Activated naive CD8-positive, alpha-beta T cell treated with anti-CD3 and anti-CD28 coated beads, Interleukin-2, amount 50 U/mL, for 16 hours (primary cell): Measurements from ENCODE around the gene AQP6.
"Not testable (repeated sequence)": the region's sequence is repeated elsewhere in the genome, so short reads cannot be mapped to it uniquely, and the experiment has no call there.

Source experiments
- DNase-seq: peaks from one replicate; pipeline ENCODE4 v3.0.0-alpha.2; 2020; ENCODE audit warnings: low read depth, low spot score

AQP6 gene

DNA sequence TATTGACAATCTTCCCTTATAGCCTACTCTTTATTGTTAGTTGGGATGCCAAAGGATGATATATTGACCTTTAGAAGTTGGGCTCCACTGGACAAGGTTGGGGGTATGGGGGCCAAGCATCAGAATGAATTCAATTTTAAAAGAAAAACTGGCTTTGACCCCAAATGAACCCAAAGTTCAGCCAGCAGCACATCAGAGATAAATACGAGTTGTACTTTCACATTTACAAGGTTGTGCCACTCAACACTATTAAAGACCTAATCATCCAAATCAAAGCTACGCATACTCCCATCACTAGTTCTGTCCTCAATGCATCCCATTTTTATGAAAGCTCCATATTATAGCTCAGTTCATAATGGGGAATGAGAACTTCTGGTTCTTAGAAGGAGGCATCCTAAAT, 16.7 kb downstream of the AQP6 start:
- not testable (repeated sequence) for DNase-seq

- no peak for DNase-seq
These were observed 17.5 kb downstream of the AQP6 start for GRCh38 chr12:49990273-49990672.

DNA sequence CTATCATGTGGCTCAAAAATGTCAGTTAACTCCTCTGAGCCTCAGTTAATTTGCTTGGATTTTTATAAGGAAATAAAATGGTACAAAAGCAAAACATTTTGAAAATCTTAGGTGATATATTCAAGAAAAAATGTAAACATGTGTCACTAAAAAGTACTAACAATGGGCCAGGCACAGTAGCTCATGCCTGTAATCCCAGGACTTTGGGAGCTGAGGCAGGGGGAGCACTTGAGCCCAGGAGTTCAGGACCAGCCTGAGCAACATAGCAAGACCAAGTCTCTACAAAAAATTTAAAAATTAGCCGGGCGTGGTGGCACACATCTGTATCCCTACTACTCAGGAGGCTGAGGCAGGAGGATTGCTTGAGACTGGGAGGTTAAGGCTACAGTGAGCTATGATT, 25.7 kb downstream of the AQP6 start:
- DNase-seq = no peak

DNA sequence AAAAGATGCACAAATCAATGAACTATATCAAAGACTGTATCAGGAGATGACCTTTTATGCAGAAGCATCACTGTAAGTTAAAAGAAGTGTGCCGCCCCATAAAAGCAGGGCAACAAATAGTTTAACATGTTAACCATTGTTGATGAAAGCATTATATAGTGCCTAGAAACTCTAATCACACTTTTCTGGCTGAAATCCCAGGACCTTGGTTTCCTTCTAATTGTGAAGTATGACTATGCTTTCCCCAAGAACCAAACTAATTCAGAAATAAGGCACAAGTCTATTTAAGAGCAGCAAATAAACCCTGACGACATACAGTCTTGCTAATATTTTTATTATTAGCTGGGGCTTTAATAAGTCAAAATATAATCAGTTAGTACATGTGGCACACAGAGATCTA, 30.8 kb downstream of the AQP6 start:
- no peak for DNase-seq

DNA sequence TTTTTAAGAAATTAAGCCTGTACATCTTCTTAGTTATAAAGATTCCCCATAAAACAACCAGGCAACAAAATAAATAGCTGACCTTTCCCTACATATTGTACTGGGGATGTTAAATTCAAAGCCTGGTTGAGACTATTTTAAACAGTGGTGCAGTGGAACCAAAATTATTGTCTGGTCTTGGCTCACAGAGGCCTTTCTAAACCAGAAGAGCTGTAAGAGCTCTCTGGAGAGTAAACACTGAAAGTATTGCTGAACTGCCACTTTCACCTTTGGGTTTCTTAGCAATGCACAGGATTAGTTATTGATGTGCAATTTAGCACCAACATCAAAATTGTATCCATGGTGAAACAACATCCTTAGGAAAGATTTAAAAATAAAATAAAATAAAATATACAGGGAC, 31.9 kb downstream of the AQP6 start:
- no peak for DNase-seq

DNA sequence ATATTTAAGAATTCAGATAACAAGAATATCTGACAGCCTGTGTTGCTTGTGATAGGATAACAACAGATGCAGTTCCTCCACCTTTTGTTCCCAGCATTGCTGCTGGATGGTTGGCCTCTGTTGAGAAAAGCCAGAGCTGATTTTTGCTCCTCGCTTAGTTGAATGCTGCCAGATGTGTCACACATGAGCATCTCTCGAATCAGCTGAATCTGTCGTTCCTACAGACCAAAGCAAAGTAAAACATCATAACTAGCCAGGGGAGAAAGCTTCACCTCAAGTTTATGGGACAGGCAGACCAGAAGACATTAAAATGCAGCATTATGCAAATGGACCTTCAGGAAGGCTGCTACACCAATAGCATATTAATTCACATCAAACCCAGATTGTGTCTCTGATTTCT, 32.4 kb downstream of the AQP6 start:
- DNase-seq = no peak

GRCh38 chr12:50006280-50006679, 33.5 kb downstream of the AQP6 start:
- DNase-seq = no peak

DNA sequence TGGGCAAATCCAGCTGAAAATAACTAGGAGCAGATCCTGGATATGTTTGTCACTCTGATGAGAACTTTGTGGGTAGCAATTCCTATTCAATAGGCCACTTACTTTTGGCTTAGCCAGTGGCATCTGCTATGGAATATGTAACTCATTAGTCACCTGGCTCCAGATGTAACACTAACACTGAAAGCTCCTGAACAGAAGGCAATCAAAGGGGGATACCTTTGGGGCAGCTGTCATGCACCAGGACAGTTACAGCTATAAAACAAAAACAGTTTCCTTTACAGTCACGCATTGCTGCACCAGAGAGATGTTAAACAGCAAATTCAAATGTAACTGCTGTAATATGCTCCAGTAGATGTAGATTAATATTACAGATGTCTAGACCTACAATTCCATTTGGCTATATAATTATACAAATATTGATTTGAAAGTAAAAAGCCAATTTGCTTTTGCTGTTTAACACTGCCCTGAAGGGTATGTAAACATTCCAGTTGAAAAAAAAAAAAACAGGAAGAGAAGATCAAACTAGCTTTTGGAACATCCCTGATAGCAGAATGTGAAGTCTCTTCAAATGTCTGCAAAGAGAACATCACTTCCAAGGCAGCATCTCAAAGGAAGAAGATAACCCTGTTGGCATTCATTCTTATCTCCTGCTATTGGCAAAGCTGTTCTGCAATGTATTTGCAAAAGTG, 34.2 kb downstream of the AQP6 start:
- no peak for DNase-seq

DNA sequence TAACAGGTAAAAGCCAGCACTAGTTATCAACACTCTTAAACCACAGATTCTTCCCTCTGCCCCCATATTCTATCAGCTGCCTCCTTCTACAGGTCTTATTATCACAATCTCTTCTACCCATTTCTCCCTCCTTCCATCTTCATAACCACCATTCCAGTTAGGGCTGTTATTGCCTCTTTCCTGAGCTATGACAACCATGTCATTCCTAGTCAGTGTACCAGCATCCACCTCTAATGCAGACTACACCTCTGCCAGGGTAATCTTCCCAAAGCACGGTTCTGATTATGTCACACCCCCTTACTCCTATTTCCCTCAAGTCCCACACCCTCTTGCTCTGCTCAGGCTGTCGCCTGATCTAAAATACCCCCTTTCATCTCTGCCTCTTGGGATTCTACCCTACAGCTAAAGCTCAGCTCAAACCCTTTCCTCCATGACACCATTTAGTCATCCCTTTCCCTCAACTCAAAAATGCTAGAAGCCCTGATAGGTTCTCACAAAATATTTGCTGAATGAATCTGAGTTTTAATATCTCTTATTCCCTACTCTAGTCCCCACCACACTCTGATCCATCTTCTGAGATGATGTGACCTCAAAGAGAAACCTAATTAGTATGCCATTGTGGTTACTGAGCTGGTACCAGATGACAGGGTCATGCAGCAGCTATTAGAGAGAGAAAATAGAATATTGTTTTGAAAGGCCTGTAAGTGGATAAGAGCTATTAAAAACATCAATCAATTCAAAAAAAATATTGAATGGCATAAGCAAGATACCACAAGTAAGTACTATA, 40.8 kb downstream of the AQP6 start:
- DNase-seq = no peak

DNA sequence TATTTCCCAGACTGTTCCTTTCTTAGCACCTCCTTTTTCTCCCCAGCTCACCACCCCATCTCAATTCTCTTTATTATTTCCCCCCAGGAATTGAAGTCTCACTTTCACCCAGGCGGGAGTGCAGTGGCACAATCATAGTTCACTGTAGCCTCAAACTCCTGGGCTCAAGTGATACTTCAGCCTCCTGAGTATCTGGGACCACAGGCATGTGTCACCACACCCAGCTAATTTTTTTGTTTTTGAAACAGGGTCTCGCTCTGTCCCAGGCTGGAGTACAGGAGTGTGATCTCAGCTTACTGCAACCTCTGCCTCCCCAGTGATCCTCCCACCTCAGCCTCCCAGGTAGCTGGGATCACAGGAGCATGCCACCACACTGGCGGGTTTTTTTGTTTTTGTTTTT, 41.6 kb downstream of the AQP6 start:
- no peak for DNase-seq

GRCh38 chr12:50016501-50017475, 44.0 kb downstream of the AQP6 start:
- DNase-seq = no peak

DNA sequence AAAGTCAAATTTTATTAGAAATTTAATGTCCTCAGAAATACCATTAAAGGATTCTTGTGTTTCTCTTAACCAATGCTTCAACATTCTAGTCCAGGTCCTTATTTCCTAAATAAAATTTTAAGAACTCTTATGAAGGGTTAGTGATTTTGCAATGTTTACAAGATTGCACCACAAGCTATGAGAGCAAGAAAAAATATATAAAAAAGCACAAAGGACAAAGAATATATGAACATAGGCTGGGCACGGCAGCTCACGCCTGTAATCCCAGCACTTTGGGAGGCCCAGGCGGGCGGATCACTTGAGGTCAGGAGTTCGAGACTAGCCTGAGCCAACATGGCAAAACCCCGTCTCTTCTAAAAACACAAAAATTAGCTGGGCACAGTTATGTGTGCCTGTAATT, 44.9 kb downstream of the AQP6 start:
- DNase-seq = no peak

DNA sequence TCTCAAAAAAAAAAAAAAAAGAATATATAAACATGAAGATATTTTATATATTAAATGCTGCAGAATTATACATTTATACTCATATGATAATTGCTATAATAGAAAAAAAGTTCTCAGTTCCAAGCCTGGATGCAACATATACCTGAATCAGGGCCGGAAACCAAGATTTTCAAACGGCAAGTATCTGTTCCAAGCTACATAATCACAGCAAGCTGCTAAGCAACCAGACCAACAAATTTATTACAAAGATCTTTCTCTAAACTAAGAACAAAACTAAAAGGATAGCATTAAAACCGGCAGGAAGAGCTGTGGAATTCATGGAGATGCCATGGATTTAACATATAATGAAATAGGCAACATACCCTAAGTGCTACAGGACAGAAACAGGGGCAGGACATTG, 45.4 kb downstream of the AQP6 start:
- DNase-seq = no peak

DNA sequence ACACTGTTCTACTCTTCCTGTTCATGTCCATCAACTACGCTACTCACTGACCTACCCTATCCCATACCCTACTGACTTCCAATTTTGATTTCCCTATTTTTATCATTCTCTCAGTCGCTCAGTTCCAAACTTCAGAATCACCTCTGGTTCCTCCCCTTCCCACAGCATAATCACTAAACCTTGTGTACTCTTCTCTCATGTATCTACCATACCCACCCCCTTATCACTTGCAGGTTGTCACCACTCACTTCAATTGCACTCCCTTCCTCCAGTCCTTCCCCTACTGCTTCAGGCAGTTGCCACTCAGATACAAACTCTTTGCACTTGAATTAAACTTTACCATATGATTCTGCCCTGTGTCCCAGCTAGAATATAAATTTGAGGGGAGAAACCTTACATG, 46.2 kb downstream of the AQP6 start:
- no peak for DNase-seq

DNA sequence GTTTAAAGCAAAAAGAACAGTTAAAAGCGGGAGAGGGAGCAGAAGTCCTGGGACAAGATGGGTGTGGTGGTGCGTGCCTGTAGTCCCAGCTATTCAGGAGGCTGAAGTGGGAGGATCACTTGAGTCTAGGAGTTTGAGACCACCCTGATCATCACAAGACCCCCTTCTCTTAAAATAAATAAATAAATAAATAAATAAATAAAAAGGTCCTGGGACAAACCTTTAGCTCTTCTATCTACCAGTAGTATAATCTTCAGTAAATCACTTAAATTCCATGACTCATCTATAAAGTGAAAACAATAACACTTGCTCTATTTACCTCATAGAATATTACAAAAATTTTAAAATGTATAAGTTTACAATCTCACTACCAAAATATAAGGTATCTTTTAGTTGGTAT, 46.8 kb downstream of the AQP6 start:
- DNase-seq = no peak

GRCh38 chr12:50021031-50021430, 48.3 kb downstream of the AQP6 start:
- DNase-seq = no peak

GRCh38 chr12:50022903-50023302, 50.2 kb downstream of the AQP6 start:
- no peak for DNase-seq

GRCh38 chr12:50024227-50024626, 51.5 kb downstream of the AQP6 start:
- DNase-seq = no peak

DNA sequence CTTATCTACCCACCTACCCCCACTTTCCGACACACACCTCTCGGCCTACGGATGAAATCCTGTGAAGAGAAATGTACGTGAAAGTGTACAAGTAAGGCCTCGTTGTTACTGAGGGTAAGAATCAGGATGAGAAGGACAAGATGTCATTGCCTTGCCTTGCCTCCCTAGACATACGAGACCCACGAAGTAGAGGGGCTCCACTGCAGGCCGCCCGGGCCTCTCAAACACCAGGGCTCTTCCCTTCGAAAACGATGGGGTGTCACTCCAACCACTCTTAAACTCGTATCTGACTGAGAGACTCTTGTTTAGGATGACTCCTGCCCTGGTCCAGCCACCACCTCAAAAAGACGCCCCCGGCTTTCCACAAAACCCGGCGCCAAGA, 52.0 kb downstream of the AQP6 start:
- DNase-seq = no peak

DNA sequence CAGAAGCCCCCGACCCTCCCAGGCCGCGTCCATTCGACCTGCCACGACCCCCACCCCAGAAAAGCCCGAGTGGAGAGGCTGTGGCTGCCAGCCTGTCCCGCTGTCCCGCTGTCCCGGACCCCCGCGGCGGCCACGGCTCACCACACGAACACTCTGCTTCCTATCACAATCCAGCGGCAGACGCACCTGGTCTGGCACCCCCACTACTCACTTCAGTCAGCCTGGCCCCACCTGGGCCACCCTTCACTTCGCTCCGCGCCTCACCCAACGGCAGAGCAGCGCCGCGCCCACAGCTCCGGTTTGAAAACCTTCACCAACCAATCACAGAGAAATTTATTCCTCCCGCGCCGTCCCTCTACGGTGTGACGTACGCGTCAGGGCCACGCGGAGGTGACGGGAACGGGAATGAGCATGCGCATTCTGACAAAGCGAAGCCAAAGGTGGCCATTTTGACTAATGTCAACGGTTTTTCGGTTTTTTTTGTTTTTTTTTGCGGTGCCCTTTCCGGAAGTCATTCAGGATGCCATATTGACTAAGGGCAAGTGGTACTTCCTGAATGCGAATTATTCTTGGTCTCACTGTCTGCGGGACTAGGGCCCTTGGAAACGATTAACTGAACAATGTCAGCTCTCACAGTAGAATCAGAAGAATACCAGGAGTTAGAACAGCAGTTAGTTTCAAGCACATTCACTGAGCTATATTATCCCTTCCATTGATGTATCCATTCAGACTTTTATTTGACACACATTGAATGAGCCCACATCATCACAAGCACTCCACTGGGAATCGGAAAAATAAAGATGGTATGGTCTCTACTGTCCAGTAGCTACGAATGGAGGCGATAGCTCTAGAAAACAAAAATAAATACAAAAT, 52.7 kb downstream of the AQP6 start, which contains the start of gene RACGAP1:
Gene RACGAP1 (minus strand): TSS at position 308 of the 873 bp plus-strand sequence. CDS start 8,779 bp downstream, outside the sequence.
- DNase-seq = peak; percentile 87

DNA sequence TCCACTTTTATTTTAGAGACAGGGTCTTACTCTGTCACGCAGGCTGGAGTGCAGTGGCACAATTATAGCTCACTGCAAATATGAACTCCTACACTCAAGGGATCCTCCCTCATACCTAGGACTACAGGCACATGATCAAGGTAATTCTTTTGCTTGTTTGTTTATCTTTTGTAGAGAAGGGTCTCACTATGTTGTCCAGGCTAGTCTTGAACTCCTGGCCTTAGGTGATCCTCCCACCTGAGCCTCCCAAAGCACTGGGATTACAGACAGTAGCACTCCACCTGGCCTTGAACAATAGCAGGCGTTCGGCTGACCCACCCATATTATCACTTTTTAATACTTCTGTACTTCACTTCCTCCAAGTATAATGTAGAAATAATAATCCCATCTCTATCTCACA, 53.9 kb downstream of the AQP6 start:
- no peak for DNase-seq
